ENCODE measurements around the gene SERF2. TPM values are rescaled to one million over a fixed set of nuclear protein-coding genes. Genes with fewer than 3 reads are reported as not detected.

Gene SERF2
- total and polyA plus RNA-seq, 10 of the 15 experiments (the other 5 are each of a cell fraction or from before 2014, with no cell fraction given), result 464 to 4,159 (median 1,014) TPM

DNA sequence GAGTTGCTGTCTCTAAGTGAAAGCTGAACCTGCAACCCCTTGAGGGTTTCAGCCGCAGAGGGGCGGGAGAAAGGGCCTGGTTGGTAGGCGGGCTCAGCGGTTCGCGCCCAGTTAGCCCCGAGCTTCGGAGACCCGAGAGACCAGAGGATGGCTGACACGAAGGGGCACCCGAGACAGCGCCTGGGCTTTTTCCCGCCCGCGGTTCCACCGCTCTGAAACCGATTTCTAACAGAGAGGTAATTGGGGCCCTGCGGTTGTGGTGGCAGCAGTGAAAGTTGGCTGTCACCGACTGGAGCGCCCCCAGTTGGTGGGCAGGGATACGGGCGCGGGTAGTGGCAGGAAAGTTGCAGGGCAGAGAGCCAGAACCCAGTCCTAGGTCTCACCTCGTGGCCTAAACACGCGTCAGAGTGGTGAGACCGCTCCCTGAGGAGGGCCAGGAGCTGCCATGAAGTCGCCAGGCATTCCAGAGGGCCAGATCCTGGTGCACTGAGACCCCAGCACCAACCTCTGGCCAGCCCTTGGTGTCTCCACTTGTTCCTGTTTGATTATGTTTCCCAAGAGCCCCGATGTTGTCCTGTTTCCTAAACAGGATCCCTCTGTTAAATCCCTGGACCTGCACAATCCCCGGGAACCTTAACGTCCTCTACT lies 14.7 kb upstream of the SERF2 start:
- peaks cover 4 to 8% of the 10 kb centered on the region in 2 experiments for H3K36me3 ChIP-seq (ENCODE audit: control insufficient read depth in 2 of 2, insufficient read depth in 2 of 2, low read length in 1 of 2)
- no peaks in the 10 kb centered on the region for H4K20me1 ChIP-seq (ENCODE audit: control insufficient read depth, insufficient read depth)
- DNase-seq (ENCODE audit: low read depth, low spot score), result peak; percentile 78
- peak overlapping the region; percentile 68 for H2AFZ ChIP-seq (ENCODE audit: control insufficient read depth, low read depth, low read length)
- no peaks in the 10 kb centered on the region for H3K27me3 ChIP-seq (replicated peaks in 1 of 2; ENCODE audit: control insufficient read depth in 2 of 2, insufficient read depth in 2 of 2, low read length in 1 of 2)
- in situ Hi-C loops (cut with MboI), result loop anchor here (25.0 kb wide), 1 partner anchor 1515 kb away; the partner anchor contains the start of genes GANC and TMEM87A
- FAIRE-seq, result peak; percentile 68
- ChIA-PET SMC1A (ENCODE audit: uncharacterized antibody, unreplicated experiment) (interaction anchor here (0.6 to 14.9 kb wide), 12 partner anchors 9 to 54 kb away, joined by 3 to 129 read pairs (median 4); partner anchors contain the start of genes PDIA3 and SERF2), POLR2A (interaction anchor here (0.6 to 4.4 kb wide), 13 partner anchors 11 to 933 kb away, joined by 3 to 58 read pairs (median 6); partner anchors contain the start of genes HYPK, MFAP1, PATL2 and SERF2), CTCF (interaction anchor here (1.1 to 5.8 kb wide), 9 partner anchors 11 to 54 kb away, joined by 3 to 72 read pairs (median 6); partner anchors contain the start of genes HYPK, SERF2 and SERINC4), RAD21 (ENCODE audit: unreplicated experiment) (interaction anchor here (0.6 to 3.5 kb wide), 15 partner anchors 8 to 564 kb away, joined by 3 to 54 read pairs (median 8); partner anchors contain the start of genes HYPK, MFAP1, SERF2 and SERINC4)
- peak overlapping the region; percentile 91 for H3K27ac ChIP-seq (ENCODE audit: control insufficient read depth, insufficient read depth)
- intact Hi-C loops (cut with micrococcal nuclease; ENCODE audit: unreplicated experiment), result loop anchor here (1.0 to 5.0 kb wide), 3 partner anchors 11 to 50 kb away; partner anchors contain the start of gene WDR76
- WGBS (ENCODE audit: insufficient coverage, insufficient replicate concordance, low lambda C conversion rate, missing lambda C conversion rate), result 1% methylated on average over 31 of the region's 31 CpGs
- H3K4me2 ChIP-seq (ENCODE audit: control insufficient read depth, insufficient read depth), result peak overlapping the region; percentile 100
- ATAC-seq, result peak; percentile 86
- TSS peak; percentile 67 for BruUV-seq (replicated peaks)
- no peaks in the 10 kb centered on the region; the same call in 2 of the 3 replicates for H3K9me3 ChIP-seq (replicated peaks; ENCODE audit: control insufficient read depth, insufficient read depth, low read length)
- H3K4me1 ChIP-seq (ENCODE audit: control insufficient read depth, insufficient read depth, low read length), result peaks cover 16% of the 10 kb centered on the region
- H3K79me2 ChIP-seq (ENCODE audit: control insufficient read depth, insufficient read depth, low read length), result no peaks in the 10 kb centered on the region
- H3K9ac ChIP-seq (ENCODE audit: control insufficient read depth, insufficient read depth, low read length), result peak overlapping the region; percentile 79
- peak overlapping the region; percentile 78 for H3K4me3 ChIP-seq
- TF ChIP-seq SMARCA5 (IDR thresholded peaks at IDR 0.05) (peak; percentile 90; the same call in 1 of the 2 replicates), CBX5 (IDR thresholded peaks at IDR 0.05; ENCODE audit: low read depth) (peak; percentile 87), POLR2A (IDR thresholded peaks at IDR 0.05; ENCODE audit: low read depth, low read length) (no peak; the same call in 1 of the 2 replicates), RAD51 (IDR thresholded peaks at IDR 0.05) (no peak), NR2F1 (conservative IDR thresholded peaks at IDR 0.05) (peak; percentile 99), TAF1 (IDR thresholded peaks at IDR 0.05; ENCODE audit: borderline replicate concordance, low read depth, low read length) (peak; percentile 17; the same call in 1 of the 2 replicates), IKZF1 (conservative IDR thresholded peaks at IDR 0.05) (peak; percentile 92), DPF2 (IDR thresholded peaks at IDR 0.05) (peak; percentile 91), ZBTB40 (IDR thresholded peaks at IDR 0.05; ENCODE audit: borderline replicate concordance) (peak; percentile 51; the same call in 1 of the 2 replicates), EGR1 (IDR thresholded peaks at IDR 0.05; ENCODE audit: borderline replicate concordance in 1 of 2, low read depth in 2 of 2, low read length in 2 of 2) (no peak), SMAD5 (IDR thresholded peaks at IDR 0.05; ENCODE audit: low read depth) (0 out of 2 replicates have a peak, but pooled peaks have one; percentile 24), PAX5 (IDR thresholded peaks at IDR 0.05; ENCODE audit: borderline replicate concordance, low read depth, low read length) (peak; percentile 63; the same call in 1 of the 2 replicates), TBL1XR1 (IDR thresholded peaks at IDR 0.05; ENCODE audit: low read depth, low read length) (peak; percentile 75), MEF2A (IDR thresholded peaks at IDR 0.05; ENCODE audit: insufficient read depth, low read depth, low read length) (no peak), HDGF (IDR thresholded peaks at IDR 0.05) (0 out of 2 replicates have a peak, but pooled peaks have one; percentile 19), NFIC (IDR thresholded peaks at IDR 0.05; ENCODE audit: low read depth, low read length) (peak; percentile 27; the same call in 1 of the 2 replicates), TCF3 (IDR thresholded peaks at IDR 0.05; ENCODE audit: borderline replicate concordance, insufficient read depth, low read depth, low read length) (0 out of 2 replicates have a peak, but pooled peaks have one; percentile 5), RB1 (IDR thresholded peaks at IDR 0.05; ENCODE audit: borderline replicate concordance) (peak; percentile 98; the same call in 1 of the 2 replicates), HSF1 (IDR thresholded peaks at IDR 0.05; ENCODE audit: low read depth, low read length) (no peak)
